COR-L47 (cell line): ENCODE results near the gene PRKCA.
A peak's percentile ranks its signal among the peaks of the same experiment; 100 is the strongest.
"Not testable (repeated sequence)": the region's sequence is repeated elsewhere in the genome, so short reads cannot be mapped to it uniquely, and the experiment has no call there.

Experiments used
- DNase-seq: peaks from one replicate; lab custom pipeline; 2025; lab: John Stamatoyannopoulos, UW

Gene PRKCA

DNA sequence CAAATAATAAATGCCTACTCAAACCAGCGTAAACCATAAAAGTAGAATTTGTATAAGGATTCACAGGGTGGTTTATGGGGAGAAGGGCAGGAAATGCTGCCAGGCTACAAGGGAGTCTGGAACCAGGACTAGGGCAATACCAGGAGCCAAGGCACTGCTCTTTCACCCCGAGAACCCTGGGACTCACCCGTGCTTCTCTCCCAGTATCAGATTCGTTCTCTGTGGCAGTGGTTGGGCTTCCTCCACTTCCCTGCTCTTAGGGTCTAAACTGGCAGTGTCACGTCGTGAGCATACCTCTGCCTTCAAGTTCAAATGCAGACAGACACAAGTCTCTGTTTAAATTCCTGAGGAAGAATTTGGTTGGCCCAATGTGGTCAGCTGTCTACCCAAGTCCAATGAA is 49.3 kb downstream of the PRKCA start:
- DNase-seq = no peak

- no peak for DNase-seq
Measured at GRCh38 chr17:66353937-66354401, 51.6 kb downstream of the PRKCA start.

DNA sequence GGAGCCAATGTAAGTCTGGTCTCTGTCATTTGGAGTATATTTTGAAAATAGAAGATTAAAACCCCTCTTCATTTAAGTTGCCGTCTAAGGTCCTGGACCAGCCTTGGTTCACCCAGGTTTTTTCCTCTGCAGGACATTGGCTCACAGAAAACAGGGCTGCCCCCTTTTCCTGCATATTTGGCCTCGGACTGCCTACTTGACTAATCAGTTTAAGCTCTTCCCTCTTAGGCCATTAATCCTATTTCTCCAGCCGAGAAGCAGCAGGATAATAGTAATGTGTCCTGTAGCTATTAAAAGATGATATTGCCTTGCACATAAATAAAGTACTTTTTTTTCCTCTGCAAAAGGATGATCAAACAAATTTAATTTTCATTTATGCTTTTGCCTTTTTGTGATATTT is 52.1 kb downstream of the PRKCA start:
- DNase-seq = no peak

DNA sequence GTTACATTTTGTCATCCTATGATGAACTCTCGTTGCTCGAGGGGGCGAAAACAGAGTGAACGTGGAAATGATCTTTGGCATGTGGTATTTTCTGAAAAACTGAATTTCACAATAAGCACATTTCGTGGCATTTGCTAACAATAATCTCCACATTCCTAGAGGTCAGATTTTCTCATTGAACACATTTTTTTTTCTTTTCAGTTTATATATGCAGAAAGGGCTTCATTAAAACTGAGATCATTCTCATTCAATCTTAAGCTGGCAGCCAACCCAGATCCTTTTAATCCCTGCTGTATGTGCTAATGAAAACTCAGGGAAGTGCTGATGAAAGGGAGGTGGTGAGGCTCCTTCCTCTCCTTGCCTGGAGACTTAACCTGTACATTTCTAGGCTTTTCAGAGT is 52.6 kb downstream of the PRKCA start:
- DNase-seq = no peak

- no peak for DNase-seq
Measured at GRCh38 chr17:66355510-66355909, 53.1 kb downstream of the PRKCA start.

DNA sequence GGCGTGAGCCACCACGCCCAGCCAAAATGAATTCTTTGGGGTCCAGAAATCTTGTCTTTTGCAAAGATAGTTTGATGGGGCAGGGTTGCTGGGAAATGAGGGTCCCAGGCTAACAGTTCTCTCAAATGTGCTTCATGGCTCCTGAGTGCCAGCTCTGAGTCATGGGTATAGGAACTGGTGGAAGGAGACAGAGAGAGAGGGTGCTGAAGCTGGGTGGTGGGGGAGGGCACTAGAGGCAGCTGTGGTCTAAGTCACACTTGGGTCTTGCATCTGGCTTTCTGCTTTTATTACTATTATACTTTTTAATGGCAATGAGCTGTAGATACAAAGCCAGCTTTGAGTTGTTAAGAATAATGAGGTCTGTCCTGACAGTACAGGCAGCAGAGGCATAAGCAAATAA is 54.6 kb downstream of the PRKCA start:
- no peak for DNase-seq

DNA sequence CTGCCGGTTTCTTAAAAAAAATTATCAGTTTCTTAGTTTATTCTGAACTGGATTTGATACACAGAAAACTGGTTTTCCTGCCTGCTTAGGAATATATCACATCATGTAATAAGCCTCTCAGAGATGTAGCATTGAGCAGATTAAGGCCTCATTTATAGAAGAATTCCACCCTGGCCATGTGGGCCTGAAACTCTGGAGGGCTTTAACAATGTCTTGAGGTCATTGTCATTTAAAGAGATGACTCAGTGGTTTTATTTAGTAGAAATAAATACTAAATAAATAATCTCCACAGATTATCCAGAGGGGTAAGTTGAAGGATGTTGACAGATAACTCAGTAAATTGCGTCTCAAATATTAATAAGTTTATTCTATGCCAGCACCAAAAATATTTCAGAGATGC is 56.9 kb downstream of the PRKCA start:
- DNase-seq = no peak

DNA sequence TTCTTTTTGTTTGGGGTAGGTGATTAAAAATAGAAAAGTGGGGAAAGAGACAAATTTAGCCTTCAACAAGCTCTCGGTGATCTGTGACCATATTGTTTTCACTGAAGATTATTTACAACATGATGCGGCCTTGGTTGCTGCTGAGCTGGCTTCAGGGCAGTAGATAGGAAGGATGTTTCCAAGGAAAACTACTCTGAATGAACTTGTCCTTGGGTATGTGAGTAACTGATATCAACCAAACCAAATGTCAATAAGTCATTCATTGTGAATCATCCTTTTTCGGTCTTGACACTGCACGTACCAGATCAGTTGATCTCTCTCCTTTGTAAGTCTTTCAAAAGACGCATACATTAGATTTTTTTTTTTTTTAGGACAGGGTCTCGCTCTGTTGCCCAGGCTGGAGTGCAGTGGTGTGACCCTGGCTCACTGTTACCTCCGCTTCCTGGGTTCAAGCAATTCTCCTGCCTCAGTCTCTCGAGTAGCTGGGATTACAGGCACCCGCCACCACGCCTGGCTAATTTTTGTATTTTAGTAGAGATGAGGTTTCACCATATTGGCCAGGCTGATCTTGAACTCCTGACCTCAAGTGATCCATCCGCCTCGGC is 58.6 kb downstream of the PRKCA start:
- not testable (repeated sequence) for DNase-seq

- DNase-seq = no peak
Measured at GRCh38 chr17:66364508-66364907, 62.1 kb downstream of the PRKCA start.

DNA sequence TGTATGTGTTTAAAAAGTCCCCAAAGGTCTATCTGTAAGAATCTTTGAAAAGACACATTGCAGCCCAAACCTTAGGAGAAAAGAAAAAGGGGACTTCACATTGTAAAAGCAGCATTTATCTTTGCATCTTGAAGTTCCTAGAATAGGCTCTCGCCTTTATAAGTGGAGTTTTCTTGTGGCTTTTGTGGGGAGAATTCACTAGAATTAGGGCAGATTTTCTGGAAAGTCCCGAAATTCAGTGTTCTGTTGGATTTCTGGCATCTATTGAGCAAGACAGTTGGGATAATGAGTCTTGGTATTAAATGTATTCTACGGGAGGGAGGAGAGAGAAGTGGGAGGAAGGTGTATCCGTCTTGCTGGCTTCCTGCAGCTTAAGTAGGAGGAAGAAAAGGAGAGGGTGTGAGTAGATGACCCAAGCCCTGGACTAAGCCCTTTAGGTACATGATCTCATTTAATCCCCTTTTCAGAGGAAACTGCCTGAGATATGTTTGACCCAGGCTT is 62.6 kb downstream of the PRKCA start:
- DNase-seq = no peak

GRCh38 chr17:66365903-66366302 is 63.5 kb downstream of the PRKCA start:
- DNase-seq = no peak

DNA sequence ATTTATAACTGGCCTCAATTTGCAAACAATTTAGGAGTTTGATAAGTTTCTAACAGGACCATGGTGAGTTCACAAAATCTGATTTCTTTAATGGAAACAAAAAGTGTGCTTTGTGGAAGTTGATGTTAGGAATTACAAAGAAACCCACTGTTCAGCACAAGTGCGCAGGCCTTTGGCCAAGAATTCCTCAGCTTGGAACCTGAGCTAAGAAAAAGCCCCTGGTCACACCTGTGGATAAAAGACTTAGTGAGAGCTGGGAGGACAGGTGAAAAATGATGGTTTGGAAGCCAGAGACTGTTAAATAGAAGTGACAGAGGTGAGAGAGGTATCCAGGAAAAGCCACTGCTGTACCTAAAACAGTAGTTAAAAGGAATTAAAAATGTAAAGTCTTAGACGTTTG is 64.7 kb downstream of the PRKCA start:
- DNase-seq = no peak

DNA sequence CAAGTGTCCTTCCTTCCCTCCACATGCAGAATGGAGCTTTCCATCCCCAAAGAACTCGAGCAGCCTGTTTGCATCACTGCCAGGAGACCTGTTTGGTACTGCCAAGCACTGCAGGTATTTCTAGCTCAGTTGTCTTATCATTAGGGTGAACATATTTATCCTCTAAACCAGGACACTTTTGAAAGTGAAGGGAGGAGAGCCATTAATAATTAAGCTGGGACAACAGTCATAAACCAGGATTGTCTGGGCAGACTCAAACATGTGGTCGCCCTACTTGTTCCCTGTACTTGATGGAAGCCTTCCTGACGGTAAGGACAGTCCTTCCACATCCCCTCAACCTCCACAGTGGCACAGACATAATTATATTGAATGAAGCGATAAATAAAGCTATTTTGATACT is 67.4 kb downstream of the PRKCA start:
- DNase-seq = no peak

DNA sequence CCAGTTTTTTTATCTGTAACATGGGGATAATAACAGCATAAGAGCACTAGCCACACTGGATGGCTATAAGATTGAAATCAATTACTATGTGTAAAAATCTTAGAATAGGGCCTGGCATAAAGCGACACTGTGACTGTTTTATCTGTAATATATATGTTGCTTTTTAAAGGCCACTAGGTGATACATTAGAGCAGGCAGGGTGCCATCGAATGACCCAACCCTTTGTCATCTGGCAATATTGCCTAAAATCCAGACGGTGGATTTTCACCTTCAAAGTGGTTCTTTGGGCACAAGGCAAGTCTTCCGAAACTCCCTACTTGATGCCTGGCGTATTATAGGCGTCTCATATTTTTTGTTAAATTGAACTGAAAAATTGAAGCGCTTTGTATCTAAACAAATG is 69.1 kb downstream of the PRKCA start:
- no peak for DNase-seq

DNA sequence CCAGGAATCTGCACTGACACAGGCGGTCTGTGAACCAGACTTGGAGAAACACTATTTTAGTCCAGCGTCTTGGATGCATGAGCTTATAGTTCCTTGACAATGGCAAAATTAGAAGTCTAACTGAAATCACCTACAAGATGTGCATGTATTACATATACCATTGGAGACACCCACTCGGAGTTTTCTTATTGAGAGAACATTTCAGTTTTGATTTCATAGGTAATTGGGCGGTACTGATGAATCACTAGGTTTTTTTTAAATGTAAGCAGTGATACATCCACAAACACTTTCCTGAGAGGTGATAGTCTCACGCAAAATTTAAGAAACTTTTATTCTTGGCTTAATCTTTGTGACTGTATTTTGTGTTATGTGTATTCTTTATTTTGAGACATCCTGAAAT is 69.8 kb downstream of the PRKCA start:
- no peak for DNase-seq

- DNase-seq = no peak
Measured at GRCh38 chr17:66373079-66373478, 70.7 kb downstream of the PRKCA start.

DNA sequence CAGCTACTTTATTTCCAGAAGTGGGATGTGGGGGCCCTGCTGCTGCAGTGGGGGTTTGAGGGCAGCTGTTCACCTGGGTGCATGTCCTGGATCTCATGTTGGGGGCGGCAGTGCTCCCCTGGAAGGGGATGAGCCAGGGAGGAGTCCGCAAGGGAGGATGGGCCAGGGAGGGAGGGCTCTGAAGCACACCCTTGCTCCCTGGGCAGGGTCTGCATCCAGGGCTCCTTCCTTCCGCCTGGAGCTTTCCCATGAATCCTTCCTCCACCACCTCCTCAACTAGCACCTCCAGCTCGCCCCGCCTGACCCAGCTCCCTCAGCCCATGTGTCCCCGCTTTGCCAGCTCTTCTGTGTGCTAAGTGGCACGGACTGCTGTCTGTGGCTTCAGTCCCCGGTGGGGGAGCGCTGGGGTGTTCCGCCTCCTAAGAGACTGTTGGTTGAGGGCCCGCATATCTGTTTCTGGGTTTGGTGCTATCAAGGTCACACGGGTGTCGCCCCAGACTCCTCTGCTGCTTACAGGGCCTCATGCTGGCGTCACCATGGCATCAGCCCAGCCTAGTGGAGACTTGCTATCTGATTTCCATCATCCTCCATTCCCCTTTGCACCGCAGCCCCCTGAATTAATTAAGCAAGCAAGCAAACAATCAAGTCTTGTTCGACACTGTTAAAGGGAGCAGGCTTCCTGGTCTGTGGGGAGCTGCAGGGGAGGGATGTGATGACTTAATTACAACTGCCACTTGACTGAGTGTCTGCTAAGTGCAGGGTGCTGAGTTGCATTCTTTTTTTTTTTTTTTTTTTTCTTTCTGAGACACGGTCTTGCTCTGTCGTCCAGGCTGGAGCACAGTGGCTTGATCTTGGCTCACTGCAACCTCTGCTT is 71.8 kb downstream of the PRKCA start:
- DNase-seq = peak; percentile 48

DNA sequence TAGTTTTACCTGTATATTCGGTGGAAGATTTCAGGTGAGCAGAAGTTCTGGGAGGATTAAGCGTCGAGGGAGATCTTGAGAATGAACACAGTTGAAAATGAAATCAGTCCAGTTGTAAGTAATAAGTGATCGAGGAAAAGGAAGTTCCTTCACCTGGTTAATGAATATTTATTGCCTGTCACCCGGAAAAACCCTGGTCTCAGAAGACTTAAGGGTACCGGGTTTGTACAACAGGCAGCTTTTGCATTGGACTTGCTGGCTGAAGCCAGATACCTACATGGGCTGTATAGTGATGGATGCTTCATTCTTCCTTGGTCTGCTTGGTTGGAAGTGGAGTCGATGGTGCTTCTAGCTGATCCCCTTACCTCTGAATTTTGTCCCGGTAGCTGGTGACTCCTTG is 72.7 kb downstream of the PRKCA start:
- no peak for DNase-seq

GRCh38 chr17:66378296-66378695 is 75.9 kb downstream of the PRKCA start:
- no peak for DNase-seq

DNA sequence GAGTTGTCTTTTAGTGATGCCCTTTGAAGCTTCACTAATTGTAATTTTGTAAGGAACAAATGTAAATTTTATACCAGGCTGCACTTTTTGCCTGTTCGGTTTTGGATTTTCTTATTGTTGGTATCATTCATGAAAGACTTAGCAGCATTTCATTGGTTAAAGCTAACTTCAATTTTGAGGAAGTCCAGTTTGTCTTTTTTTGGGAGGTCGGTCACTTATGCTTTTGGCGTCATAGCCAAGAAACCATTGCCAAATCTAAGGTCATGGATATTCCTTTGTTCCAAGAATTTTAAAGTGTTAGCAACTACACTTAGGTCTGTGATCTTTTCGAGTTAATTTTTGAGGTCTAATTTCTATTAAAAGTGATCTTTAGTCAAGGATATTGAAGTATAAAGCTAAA is 77.1 kb downstream of the PRKCA start:
- DNase-seq = no peak

GRCh38 chr17:66379996-66380395 is 77.6 kb downstream of the PRKCA start:
- no peak for DNase-seq

DNA sequence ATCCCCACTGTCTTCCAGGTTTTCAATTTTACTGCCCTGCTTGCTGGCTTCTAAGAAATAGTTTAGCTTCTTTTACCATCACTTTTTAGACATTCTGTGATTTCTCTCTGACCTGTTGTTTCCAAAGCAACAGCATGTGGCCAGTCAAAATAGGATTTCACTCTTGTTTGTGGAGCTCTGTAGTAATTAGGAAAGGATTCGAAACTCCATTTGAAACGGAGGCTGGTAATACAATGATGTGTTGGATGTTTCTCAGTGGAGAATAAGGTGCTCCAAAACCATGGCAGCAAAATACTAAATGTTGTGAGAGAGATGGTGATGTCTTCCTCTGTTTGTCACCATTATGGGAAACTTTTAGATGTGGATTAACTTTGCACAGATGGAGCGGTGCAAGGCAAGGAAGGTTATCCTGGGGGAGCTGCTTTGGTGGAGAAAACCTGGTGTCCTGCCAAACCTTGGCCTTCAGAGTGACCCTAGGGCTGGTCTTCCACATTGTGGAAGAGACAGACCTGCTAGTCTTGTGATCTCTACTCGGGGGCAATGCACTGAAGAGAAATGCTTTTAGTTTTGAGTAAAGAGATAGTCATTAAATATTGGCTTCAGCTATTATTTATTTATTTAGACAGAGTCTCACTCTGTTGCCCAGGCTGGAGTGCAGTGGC is 79.4 kb downstream of the PRKCA start:
- DNase-seq = no peak

DNA sequence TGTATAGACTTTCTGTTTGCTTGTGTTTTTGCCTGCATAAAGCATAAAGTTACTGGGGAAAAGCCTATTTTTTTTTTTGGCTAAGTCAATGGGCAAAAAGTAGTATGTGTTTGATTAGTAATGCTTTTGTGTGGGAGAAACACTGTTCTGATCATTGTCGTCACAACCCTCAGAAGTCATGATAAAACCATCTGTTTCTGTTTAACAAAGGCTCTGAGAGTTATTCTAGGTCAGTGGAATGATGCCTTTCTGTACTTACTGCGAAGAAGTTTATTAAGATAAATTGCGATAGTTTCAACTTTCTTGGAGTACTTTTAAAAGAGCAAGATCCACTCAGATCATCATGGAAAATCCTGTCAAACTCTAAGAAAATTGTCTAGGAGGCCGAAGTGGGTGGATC is 80.9 kb downstream of the PRKCA start:
- DNase-seq = no peak
